ENCODE results near the gene NDUFB3.

- no peak for TF ChIP-seq YY1 (IDR thresholded peaks at IDR 0.05; ENCODE audit: insufficient read depth, insufficient read length)
- no peak for TF ChIP-seq ZNF274 (IDR thresholded peaks at IDR 0.05; ENCODE audit: low read depth, low read length)
- no peak for TF ChIP-seq SUZ12 (IDR thresholded peaks at IDR 0.05; ENCODE audit: extremely low read depth, insufficient read depth, insufficient read length)
These were observed 11.6 kb upstream of the NDUFB3 start for GRCh38 chr2:201059961-201060755.
